Uterus (tissue), 4 donors: Measurements from ENCODE around the gene RRAGD. TPM values are rescaled to one million over a fixed set of nuclear protein-coding genes. Genes with fewer than 3 reads are reported as not detected.

Experiments used
- DNase-seq, 2 donors: peaks; one replicate each; pipeline ENCODE4 v3.0.0-alpha.2; 2019 to 2020
- H3K27ac ChIP-seq, 2 donors: fragments of 200-600 bp; sonication (generic); 1 replicate in 1 of 2; 2 replicates in 1 of 2; pipeline ENCODE4 v1.5.1; 2016 to 2018
- H3K27me3 ChIP-seq, 2 donors: fragments of 200-600 bp; sonication (generic); one replicate each; pipeline ENCODE4 v1.5.1; 2018 to 2019; ENCODE audit warnings: control low read depth in 1 of 2
- H3K36me3 ChIP-seq, 2 donors: fragments of 200-600 bp; sonication (generic); one replicate each; pipeline ENCODE4 v1.5.1; 2019; ENCODE audit warnings: control low read depth in 1 of 2
- H3K4me1 ChIP-seq, 2 donors: fragments of 200-600 bp; sonication (generic); one replicate each; pipeline ENCODE4 v1.5.1; 2018 to 2019; ENCODE audit warnings: control low read depth in 1 of 2
- H3K4me3 ChIP-seq, 2 donors: fragments of 200-600 bp; sonication (generic); 1 replicate in 1 of 2; 2 replicates in 1 of 2; pipeline ENCODE4 v1.5.1; 2018 to 2019; ENCODE audit warnings: mild to moderate bottlenecking in 1 of 2
- H3K9me3 ChIP-seq, 2 donors: fragments of 200-600 bp; sonication (generic); one replicate each; pipeline ENCODE4 v1.5.1; 2019; ENCODE audit warnings: control low read depth in 1 of 2
- POLR2A ChIP-seq, 2 donors: fragments of 450-650 bp; IDR thresholded peaks; one replicate each; pipeline ENCODE4 v1.6.1; 2016; ENCODE audit warnings: antibody characterized with exemption in 2 of 2, mild to moderate bottlenecking in 1 of 2, moderate library complexity in 1 of 2
- intact Hi-C: fragments of 100-400 bp; cut with DNase I; formaldehyde crosslinking; loops from one replicate; pipeline ENCODE4 v1.15.1; 2023; ENCODE audit warnings: low total_unique reads
- total RNA-seq, 4 donors: library from RNA; depleted of rRNA in 3 of 4; stranded (reverse); fragments of >200 nt in 3 of 4; gene quantifications; one replicate each; pipeline versions ENCODE4 v1.1.0 to v1.2.4, GENCODE V29; 2014 to 2023
- TF ChIP-seq, protein P1 (sequence below), 4 experiments: fragments of 200-600 bp in 2 of 4; fragments of 450-650 bp in 2 of 4; sonication (generic) in 2 of 4; IDR thresholded peaks; one replicate each; pipeline ENCODE4 v1.5.1; 2016 to 2019; ENCODE audit warnings: antibody characterized with exemption in 4 of 4, mild to moderate bottlenecking in 2 of 4, moderate library complexity in 1 of 4
- donor health status: DM: yes; HTN: yes; CAD: no.

RRAGD gene
- total RNA-seq, 4 donors from 2014 or later, result 0.26 to 6.5 (median 3.6) TPM

DNA sequence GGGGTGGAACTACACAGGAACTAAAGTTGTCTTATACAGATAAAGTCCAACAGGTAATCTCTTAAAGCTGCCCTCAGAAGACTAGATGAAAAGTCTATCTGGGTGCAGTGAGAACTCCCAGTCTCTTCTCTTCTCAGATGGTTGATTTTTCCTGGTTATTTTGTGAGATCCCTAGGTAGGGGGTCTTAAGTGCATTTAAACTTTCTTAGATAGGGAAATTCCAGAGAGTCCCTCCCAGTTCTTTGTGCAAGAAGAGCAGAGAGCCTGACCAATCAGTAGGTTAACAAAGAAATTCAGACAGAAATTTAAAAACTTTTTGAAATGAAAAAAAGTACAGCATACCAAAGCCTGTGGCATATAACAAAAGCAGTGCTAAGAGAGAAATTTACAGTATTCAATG lies 95.0 kb downstream of the RRAGD start:
- no peaks in the 10 kb centered on the region for H3K36me3 ChIP-seq
- TF ChIP-seq POLR2A (IDR thresholded peaks at IDR 0.05), result no peak
- TF ChIP-seq, protein P1, sequence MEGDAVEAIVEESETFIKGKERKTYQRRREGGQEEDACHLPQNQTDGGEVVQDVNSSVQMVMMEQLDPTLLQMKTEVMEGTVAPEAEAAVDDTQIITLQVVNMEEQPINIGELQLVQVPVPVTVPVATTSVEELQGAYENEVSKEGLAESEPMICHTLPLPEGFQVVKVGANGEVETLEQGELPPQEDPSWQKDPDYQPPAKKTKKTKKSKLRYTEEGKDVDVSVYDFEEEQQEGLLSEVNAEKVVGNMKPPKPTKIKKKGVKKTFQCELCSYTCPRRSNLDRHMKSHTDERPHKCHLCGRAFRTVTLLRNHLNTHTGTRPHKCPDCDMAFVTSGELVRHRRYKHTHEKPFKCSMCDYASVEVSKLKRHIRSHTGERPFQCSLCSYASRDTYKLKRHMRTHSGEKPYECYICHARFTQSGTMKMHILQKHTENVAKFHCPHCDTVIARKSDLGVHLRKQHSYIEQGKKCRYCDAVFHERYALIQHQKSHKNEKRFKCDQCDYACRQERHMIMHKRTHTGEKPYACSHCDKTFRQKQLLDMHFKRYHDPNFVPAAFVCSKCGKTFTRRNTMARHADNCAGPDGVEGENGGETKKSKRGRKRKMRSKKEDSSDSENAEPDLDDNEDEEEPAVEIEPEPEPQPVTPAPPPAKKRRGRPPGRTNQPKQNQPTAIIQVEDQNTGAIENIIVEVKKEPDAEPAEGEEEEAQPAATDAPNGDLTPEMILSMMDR (IDR thresholded peaks at IDR 0.05), result no peak
- H3K4me3 ChIP-seq, result no peak overlapping the region
- H3K4me1 ChIP-seq, result peaks cover 7 to 9% of the 10 kb centered on the region in 2 donors
- H3K27ac ChIP-seq, result no peak overlapping the region
- no peaks in the 10 kb centered on the region for H3K9me3 ChIP-seq
- DNase-seq, result no peak
- intact Hi-C loops, result no loop called here
- H3K27me3 ChIP-seq, result no peaks in the 10 kb centered on the region

DNA sequence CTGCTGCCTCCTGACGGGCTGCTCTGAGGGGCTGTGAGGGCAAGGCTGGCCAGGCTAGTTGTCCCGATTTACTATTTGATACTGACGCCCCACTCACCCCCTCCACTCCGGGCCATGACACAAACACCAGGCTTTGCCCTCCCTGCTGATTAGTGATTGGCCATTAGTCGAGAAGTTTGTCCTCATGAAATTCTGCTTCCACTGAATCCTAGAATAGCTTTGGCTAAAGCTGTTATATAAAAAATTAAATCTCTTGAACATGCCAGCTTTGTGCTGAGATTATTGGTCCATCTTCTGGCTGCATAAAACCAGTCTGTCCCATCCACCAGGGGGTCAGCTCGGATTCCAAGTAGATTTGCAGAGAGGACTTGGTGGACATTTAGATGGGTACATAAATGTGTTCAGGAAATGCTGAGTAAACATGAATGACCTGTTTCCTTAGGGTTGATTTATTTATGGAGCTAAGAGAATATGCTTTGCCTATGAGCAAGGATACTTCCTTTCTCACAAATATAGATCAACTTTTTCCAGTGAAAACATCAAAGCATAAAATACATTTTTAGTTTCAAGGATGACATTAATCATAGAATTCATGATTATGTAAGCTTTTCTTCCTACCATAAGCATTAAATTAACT lies 96.7 kb downstream of the RRAGD start, which contains the start of gene GABRR2:
TSS of gene GABRR2 (minus strand) at position 51 of the 637 bp plus-strand sequence. CDS start 134 bp downstream, outside the sequence.
- intact Hi-C loops, result no loop called here
- Histone ChIP-seq H3K27ac (no peak within 1 kb of the TSS), H3K36me3 (no peaks in the 10 kb centered on the region), H3K27me3 (no peaks in the 10 kb centered on the region), H3K4me1 (peaks cover 7 to 13% of the 10 kb centered on the region in 2 donors), H3K9me3 (no peaks in the 10 kb centered on the region), H3K4me3 (no peak within 1 kb of the TSS)
- no peak for DNase-seq
- TF ChIP-seq POLR2A (IDR thresholded peaks at IDR 0.05), result no peak
- TF ChIP-seq, protein P1 (IDR thresholded peaks at IDR 0.05), result no peak

DNA sequence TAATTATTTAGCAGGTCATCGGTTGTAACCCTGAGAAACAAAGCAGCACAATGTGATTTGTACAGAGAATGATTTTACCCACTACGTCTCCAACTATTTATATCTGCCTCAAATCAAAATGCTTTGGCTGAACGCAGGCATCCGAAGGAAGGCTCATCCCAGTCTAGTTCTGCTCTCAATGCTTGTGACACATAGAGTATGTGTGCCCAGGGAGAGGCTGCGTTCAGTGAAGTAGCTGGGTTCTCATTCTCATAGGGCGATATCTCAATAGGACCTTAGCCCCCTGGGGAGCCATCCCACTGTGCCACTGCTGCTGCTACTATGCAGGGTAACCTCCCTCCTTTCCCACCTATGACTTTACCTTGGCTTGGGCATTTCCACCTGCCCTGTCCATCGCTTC lies 97.4 kb downstream of the RRAGD start:
- intact Hi-C loops, result no loop called here
- Histone ChIP-seq H3K27me3 (no peaks in the 10 kb centered on the region), H3K4me3 (no peak overlapping the region), H3K9me3 (no peaks in the 10 kb centered on the region), H3K27ac (no peak overlapping the region), H3K4me1 (peaks cover 7 to 13% of the 10 kb centered on the region in 2 donors), H3K36me3 (no peaks in the 10 kb centered on the region)
- TF ChIP-seq, protein P1 (IDR thresholded peaks at IDR 0.05), result no peak
- TF ChIP-seq POLR2A (IDR thresholded peaks at IDR 0.05), result no peak
- no peak for DNase-seq

Other genes starting within 250 kb of the RRAGD start
- under 1 TPM in 1 of 4 donors, not detected in 3; 0.69 TPM for gene GABRR1, start 194.9 kb downstream of the RRAGD start, total RNA-seq
- 1 to 10 TPM in 1 of 4 donors, under 1 TPM in 2, not detected in 1; 0.26 to 1.7 (median 0.95) TPM for gene GABRR2, start 97.0 kb downstream of the RRAGD start, total RNA-seq
- gene UBE2J1, start 59.6 kb downstream of the RRAGD start, total RNA-seq, result 10 to 100 TPM; 13.1 to 55.2 (median 41.0) TPM
- 10 to 100 TPM in 3 of 4 donors, 1 to 10 TPM in 1; 6.7 to 32.6 (median 24.5) TPM for gene ANKRD6, start 20.9 kb upstream of the RRAGD start, total RNA-seq
- gene LYRM2, start 226.5 kb upstream of the RRAGD start, total RNA-seq, result 10 to 100 TPM in 2 of 4 donors, 1 to 10 TPM in 2; 2.3 to 35.7 (median 12.2) TPM